Activated naive CD8-positive, alpha-beta T cell treated with anti-CD3 and anti-CD28 coated beads for 36 hours (primary cell): ENCODE results near the gene CTIF. TPM values are rescaled to one million over a fixed set of nuclear protein-coding genes. Genes with fewer than 3 reads are reported as not detected.

ENCODE experiments used
- DNase-seq: peaks from one replicate; pipeline ENCODE4 v3.0.0; 2021
- H3K27ac Mint-ChIP-seq: one replicate; pipeline ENCODE4 v1.8.0; 2022; ENCODE audit warnings: mild to moderate bottlenecking, moderate library complexity, mixed read lengths
- H3K27me3 Mint-ChIP-seq: one replicate; pipeline ENCODE4 v1.8.0; 2022; ENCODE audit warnings: mild to moderate bottlenecking, mixed read lengths
- H3K36me3 Mint-ChIP-seq: one replicate; pipeline ENCODE4 v1.8.0; 2021; ENCODE audit warnings: mild to moderate bottlenecking, mixed read lengths
- H3K4me1 Mint-ChIP-seq: one replicate; pipeline ENCODE4 v1.8.0; 2021; ENCODE audit warnings: mixed read lengths
- H3K4me3 Mint-ChIP-seq: one replicate; pipeline ENCODE4 v1.8.0; 2022; ENCODE audit warnings: mild to moderate bottlenecking, moderate library complexity, mixed read lengths
- H3K9me3 Mint-ChIP-seq: one replicate; pipeline ENCODE4 v1.8.0; 2022; ENCODE audit warnings: mixed read lengths
- total RNA-seq, 2 experiments: library from RNA; stranded (reverse); gene quantifications; one replicate each; pipeline ENCODE4 v1.2.3, GENCODE V29; 2021

The CTIF gene
- total RNA-seq, 2 experiments from 2014 or later = 2.3 to 3.5 TPM

- Mint-ChIP-seq H3K4me3 (no peak overlapping the region), H3K9me3 (no peaks in the 10 kb centered on the region), H3K27ac (no peak overlapping the region), H3K36me3 (no peaks in the 10 kb centered on the region), H3K4me1 (no peaks in the 10 kb centered on the region), H3K27me3 (no peaks in the 10 kb centered on the region)
- no peak for DNase-seq
These were observed 81.2 kb downstream of the CTIF start for GRCh38 chr18:48620071-48620470.

GRCh38 chr18:48621240-48621639, 82.4 kb downstream of the CTIF start:
- Mint-ChIP-seq H3K4me1 (no peaks in the 10 kb centered on the region), H3K9me3 (no peaks in the 10 kb centered on the region), H3K36me3 (no peaks in the 10 kb centered on the region), H3K27ac (no peak overlapping the region), H3K27me3 (no peaks in the 10 kb centered on the region), H3K4me3 (no peak overlapping the region)
- no peak for DNase-seq

- H3K4me1 Mint-ChIP-seq = no peaks in the 10 kb centered on the region
- no peak for DNase-seq
- H3K9me3 Mint-ChIP-seq = no peaks in the 10 kb centered on the region
- no peaks in the 10 kb centered on the region for H3K27me3 Mint-ChIP-seq
- H3K36me3 Mint-ChIP-seq = no peaks in the 10 kb centered on the region
- no peak overlapping the region for H3K4me3 Mint-ChIP-seq
- H3K27ac Mint-ChIP-seq = no peak overlapping the region
These were observed 83.2 kb downstream of the CTIF start for GRCh38 chr18:48621815-48622555.

GRCh38 chr18:48622911-48623431, 84.1 kb downstream of the CTIF start:
- H3K27me3 Mint-ChIP-seq = no peaks in the 10 kb centered on the region
- no peaks in the 10 kb centered on the region for H3K9me3 Mint-ChIP-seq
- DNase-seq = no peak
- H3K4me3 Mint-ChIP-seq = no peak overlapping the region
- no peaks in the 10 kb centered on the region for H3K36me3 Mint-ChIP-seq
- no peaks in the 10 kb centered on the region for H3K4me1 Mint-ChIP-seq
- H3K27ac Mint-ChIP-seq = no peak overlapping the region

GRCh38 chr18:48623468-48624235, 84.8 kb downstream of the CTIF start:
- H3K27ac Mint-ChIP-seq = no peak overlapping the region
- H3K4me1 Mint-ChIP-seq = no peaks in the 10 kb centered on the region
- no peaks in the 10 kb centered on the region for H3K36me3 Mint-ChIP-seq
- no peak for DNase-seq
- H3K9me3 Mint-ChIP-seq = no peaks in the 10 kb centered on the region
- H3K4me3 Mint-ChIP-seq = no peak overlapping the region
- no peaks in the 10 kb centered on the region for H3K27me3 Mint-ChIP-seq

GRCh38 chr18:48624856-48625255, 86.0 kb downstream of the CTIF start:
- H3K4me1 Mint-ChIP-seq = no peaks in the 10 kb centered on the region
- no peak for DNase-seq
- H3K9me3 Mint-ChIP-seq = no peaks in the 10 kb centered on the region
- H3K27me3 Mint-ChIP-seq = no peaks in the 10 kb centered on the region
- H3K4me3 Mint-ChIP-seq = no peak overlapping the region
- H3K36me3 Mint-ChIP-seq = no peaks in the 10 kb centered on the region
- no peak overlapping the region for H3K27ac Mint-ChIP-seq

DNA sequence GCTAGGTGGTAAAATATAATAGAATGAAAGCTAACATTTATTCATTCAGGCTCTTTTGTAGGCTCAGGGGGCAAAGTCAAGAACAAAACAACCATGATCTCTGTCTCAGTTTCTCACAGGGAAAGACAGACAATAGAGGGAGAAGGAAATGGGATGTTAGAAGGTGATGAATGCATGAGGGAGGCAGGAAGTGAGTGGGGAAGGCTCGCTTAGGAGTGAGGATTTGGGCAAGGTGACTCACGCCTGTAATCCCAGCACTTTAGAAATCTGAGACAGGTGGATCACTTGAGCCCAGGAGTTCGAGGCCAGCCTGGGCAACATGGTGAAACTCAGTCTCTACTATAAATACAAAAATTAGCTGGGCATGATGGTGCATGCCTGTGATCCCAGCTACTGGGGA, 88.4 kb downstream of the CTIF start:
- no peak for DNase-seq
- Mint-ChIP-seq H3K4me1 (no peaks in the 10 kb centered on the region), H3K9me3 (no peaks in the 10 kb centered on the region), H3K4me3 (no peak overlapping the region), H3K27ac (no peak overlapping the region), H3K36me3 (no peaks in the 10 kb centered on the region), H3K27me3 (no peaks in the 10 kb centered on the region)

DNA sequence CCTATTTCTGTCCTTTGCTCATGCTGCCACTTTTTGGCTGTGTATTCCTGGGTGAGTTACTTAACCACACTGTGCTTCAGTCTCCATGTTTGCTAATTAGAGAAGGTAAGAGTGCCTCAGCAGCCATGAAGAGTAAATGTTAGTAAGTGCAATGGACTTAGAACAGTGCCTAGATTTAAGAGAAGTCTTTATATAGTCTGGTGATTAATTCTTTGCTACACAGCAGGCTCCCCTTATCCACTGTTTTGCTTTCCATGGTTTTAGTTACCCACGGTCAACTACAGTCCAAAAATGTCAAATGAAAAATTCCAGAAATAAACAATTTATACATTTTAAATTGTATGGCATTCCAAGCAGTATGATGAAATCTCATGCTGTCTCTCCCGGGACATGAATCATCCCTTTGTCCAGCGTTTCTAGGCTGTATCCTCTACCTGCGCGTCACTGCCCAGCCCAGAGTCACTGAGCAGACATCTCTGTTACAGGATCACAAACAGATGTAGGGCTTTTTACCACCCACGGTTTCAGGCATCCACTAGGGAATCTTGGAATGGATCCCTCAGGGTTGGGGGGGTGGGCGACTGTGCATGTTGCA, 91.0 kb downstream of the CTIF start:
- no peaks in the 10 kb centered on the region for H3K27me3 Mint-ChIP-seq
- H3K27ac Mint-ChIP-seq = no peak overlapping the region
- H3K4me3 Mint-ChIP-seq = no peak overlapping the region
- H3K4me1 Mint-ChIP-seq = no peaks in the 10 kb centered on the region
- no peaks in the 10 kb centered on the region for H3K36me3 Mint-ChIP-seq
- no peaks in the 10 kb centered on the region for H3K9me3 Mint-ChIP-seq
- DNase-seq = no peak

DNA sequence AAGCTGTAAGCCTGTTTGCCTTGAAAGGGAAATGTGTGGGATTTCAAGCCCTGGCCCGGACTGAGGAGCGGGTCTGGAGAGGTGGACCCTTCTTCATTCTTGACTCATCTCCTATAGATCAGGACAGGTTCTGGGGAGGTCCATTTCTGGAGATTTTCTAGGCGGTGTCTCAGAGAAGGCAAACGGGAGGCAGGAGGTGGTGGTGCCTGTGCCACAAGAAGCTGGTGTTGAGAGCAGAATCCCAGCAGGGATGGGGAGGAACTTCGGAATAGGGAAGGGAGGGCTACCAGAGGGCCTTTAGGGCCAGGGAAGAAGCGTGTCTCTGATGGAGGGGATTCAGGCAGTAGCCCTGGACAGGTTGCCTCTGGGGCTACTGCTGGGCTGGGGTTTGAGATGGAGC, 93.0 kb downstream of the CTIF start:
- no peaks in the 10 kb centered on the region for H3K4me1 Mint-ChIP-seq
- no peak for DNase-seq
- no peak overlapping the region for H3K27ac Mint-ChIP-seq
- no peaks in the 10 kb centered on the region for H3K36me3 Mint-ChIP-seq
- no peak overlapping the region for H3K4me3 Mint-ChIP-seq
- no peaks in the 10 kb centered on the region for H3K9me3 Mint-ChIP-seq
- H3K27me3 Mint-ChIP-seq = no peaks in the 10 kb centered on the region

GRCh38 chr18:48632676-48633257, 93.9 kb downstream of the CTIF start:
- H3K9me3 Mint-ChIP-seq = no peaks in the 10 kb centered on the region

DNA sequence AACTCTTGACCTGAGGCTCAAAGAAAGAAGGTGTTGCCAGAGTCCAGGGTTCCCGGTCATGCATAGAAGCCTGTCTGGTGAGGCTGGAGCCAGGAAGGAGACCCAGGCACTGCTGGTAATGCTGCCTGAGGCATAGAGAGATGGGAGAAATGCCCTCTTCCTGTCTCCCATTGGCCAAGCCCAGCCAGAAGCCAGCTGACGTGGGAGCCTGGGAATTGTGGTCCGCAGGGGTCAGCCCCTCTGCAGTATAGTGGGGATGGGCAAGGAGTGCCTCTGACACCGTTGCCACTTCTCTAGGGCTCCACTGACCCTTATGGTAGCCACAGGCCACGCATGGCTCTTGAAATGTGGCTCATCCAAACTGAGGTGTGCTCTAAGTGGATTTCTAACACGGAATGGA, 95.7 kb downstream of the CTIF start:
- Mint-ChIP-seq H3K4me3 (no peak overlapping the region), H3K27ac (no peak overlapping the region), H3K27me3 (no peaks in the 10 kb centered on the region), H3K9me3 (no peaks in the 10 kb centered on the region), H3K4me1 (no peaks in the 10 kb centered on the region), H3K36me3 (no peaks in the 10 kb centered on the region)
- DNase-seq = no peak

More at GRCh38 chr18:48632676-48633257, 93.9 kb downstream of the CTIF start:
- H3K36me3 Mint-ChIP-seq = no peaks in the 10 kb centered on the region
- H3K27ac Mint-ChIP-seq = no peak overlapping the region
- no peak for DNase-seq
- H3K4me3 Mint-ChIP-seq = no peak overlapping the region
- no peaks in the 10 kb centered on the region for H3K4me1 Mint-ChIP-seq
- H3K27me3 Mint-ChIP-seq = no peaks in the 10 kb centered on the region

DNA sequence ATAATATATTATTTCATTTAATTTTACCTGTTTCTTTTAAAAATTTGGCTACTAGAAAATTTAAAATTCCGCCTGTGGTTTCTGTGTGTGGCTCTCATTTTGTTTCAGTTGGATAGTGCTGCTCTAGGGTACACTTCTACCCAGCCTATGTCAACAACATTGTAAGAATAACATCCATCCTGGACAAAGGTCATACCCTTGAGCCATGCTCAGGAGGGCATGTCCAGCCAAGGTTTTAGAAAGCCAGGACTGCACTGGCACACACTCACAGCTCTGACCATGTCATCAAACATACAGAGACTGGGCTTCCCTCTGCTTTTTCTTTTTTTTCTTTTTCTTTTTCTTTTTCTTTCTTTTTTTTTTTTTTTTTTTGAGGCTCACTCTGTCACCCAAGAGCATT, 96.1 kb downstream of the CTIF start:
- no peak overlapping the region for H3K4me3 Mint-ChIP-seq
- no peaks in the 10 kb centered on the region for H3K4me1 Mint-ChIP-seq
- H3K36me3 Mint-ChIP-seq = no peaks in the 10 kb centered on the region
- no peaks in the 10 kb centered on the region for H3K27me3 Mint-ChIP-seq
- H3K27ac Mint-ChIP-seq = no peak overlapping the region
- H3K9me3 Mint-ChIP-seq = no peaks in the 10 kb centered on the region
- DNase-seq = no peak

DNA sequence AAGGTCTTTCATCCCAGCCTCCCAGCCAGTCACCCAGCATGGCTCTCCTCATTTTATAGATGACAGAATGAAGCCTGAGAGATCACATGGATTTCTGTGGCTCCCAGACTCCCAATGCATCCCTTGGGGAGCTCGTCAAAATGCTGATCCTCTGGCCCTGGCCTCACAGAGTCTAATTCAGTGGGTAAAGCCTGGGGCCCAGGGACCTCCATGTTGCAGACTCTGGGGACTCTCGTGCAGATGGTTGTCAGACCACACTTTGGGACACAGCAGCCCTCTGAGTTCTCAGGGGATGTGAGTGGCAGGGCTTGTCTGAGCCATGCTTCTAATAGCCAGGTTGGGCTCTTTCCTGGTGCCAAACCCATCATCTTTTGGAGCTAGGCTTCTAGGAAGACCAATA, 97.0 kb downstream of the CTIF start:
- no peak overlapping the region for H3K27ac Mint-ChIP-seq
- H3K27me3 Mint-ChIP-seq = no peaks in the 10 kb centered on the region
- no peak for DNase-seq
- no peaks in the 10 kb centered on the region for H3K36me3 Mint-ChIP-seq
- H3K4me1 Mint-ChIP-seq = no peaks in the 10 kb centered on the region
- no peaks in the 10 kb centered on the region for H3K9me3 Mint-ChIP-seq
- no peak overlapping the region for H3K4me3 Mint-ChIP-seq

GRCh38 chr18:48636436-48636835, 97.6 kb downstream of the CTIF start:
- H3K27ac Mint-ChIP-seq = no peak overlapping the region

More at GRCh38 chr18:48636436-48636835, 97.6 kb downstream of the CTIF start:
- Mint-ChIP-seq H3K4me3 (no peak overlapping the region), H3K27me3 (no peaks in the 10 kb centered on the region), H3K36me3 (no peaks in the 10 kb centered on the region), H3K9me3 (no peaks in the 10 kb centered on the region), H3K4me1 (no peaks in the 10 kb centered on the region)
- no peak for DNase-seq
